Activated T-helper 1 cell treated with Interleukin-2 at 50 U/mL for 16 hours (primary cell): ENCODE data around the gene LPAR6.

Experiments used
- DNase-seq: peaks from one replicate; pipeline ENCODE4 v3.0.0-alpha.2; 2020; ENCODE audit warnings: low read depth

LPAR6 gene

DNA sequence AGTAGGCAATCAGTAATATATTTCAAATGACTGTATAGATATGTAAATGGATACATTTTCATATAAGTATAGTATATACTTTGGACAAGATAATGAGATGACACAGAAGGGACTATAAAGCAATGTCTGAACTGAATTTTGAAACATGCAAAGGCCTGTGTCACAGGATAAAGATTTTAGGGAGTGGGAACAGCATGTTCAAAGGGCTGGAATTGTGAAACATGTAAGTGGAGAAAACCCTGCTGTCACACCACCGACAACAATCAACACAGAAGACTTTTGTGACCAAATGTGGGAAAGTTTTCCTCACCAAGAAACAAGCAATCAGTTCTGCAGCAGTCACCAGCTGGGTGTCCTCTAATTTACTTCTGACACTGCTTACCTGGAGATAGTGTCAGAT, 42.9 kb downstream of the LPAR6 start:
- no peak for DNase-seq
